SK-N-SH (cell line): ENCODE results near the gene CAMK1. TPM values are rescaled to one million over a fixed set of nuclear protein-coding genes. Genes with fewer than 3 reads are reported as not detected.

Experiments used
- CTCF ChIA-PET: fragments of 300-600, 350-600 bp; formaldehyde crosslinking; extraction: SDS; loops from one replicate; lab custom pipeline; 2021; lab: Yijun Ruan, JAX
- POLR2A ChIA-PET: fragments of 350-600 bp; sonication (Branson Sonifier 250); formaldehyde crosslinking; extraction: SDS; loops from one replicate; lab custom pipeline; 2020; ENCODE audit warnings: antibody characterized with exemption, inconsistent platforms; lab: Yijun Ruan, JAX
- DNase-seq: peaks from one replicate; pipeline ENCODE4 v3.0.0; 2012
- H2AFZ ChIP-seq: fragments of 200-600 bp; sonication (generic); 2 replicates; pipeline ENCODE4 v1.8.1; 2016; ENCODE audit warnings: antibody characterized with exemption, mild to moderate bottlenecking, low read depth
- H3F3A ChIP-seq: fragments of 200-600 bp; sonication (generic); replicated peaks from 2 replicates; pipeline ENCODE3; 2016; ENCODE audit warnings: antibody characterized with exemption, mild to moderate bottlenecking; ENCODE audit not compliant: insufficient read depth
- H3K27ac ChIP-seq, 2 experiments: fragments of 200-500 bp in 1 of 2; fragments of 200-600 bp in 1 of 2; sonication (Bioruptor generic) in 1 of 2; sonication (generic), shearing (Covaris generic) in 1 of 2; 2 replicates each; pipeline versions ENCODE4 v1.5.1 to v1.6.1; 2014 to 2016; ENCODE audit warnings: low read depth in 2 of 2, inconsistent platforms in 1 of 2, low read length in 1 of 2, mild to moderate bottlenecking in 1 of 2, mixed read lengths in 1 of 2
- H3K27me3 ChIP-seq: fragments of 200-600 bp; sonication (generic), shearing (Covaris generic); 2 replicates; pipeline ENCODE4 v1.6.1; 2016; ENCODE audit warnings: mixed run types; ENCODE audit not compliant: insufficient read depth
- H3K36me3 ChIP-seq, 2 experiments: fragments of 200-500 bp in 1 of 2; fragments of 200-600 bp in 1 of 2; sonication (Bioruptor generic) in 1 of 2; sonication (generic) in 1 of 2; replicated peaks in 1 of 2; 2 replicates each; pipeline versions ENCODE3 to v1.5.1; 2014 to 2016; ENCODE audit warnings: low read length in 1 of 2, mild to moderate bottlenecking in 1 of 2; ENCODE audit not compliant: insufficient read depth in 2 of 2, control insufficient read depth in 1 of 2
- H3K4me1 ChIP-seq, 2 experiments: fragments of 200-500 bp in 1 of 2; fragments of 200-600 bp in 1 of 2; sonication (Bioruptor generic) in 1 of 2; sonication (generic), shearing (Covaris generic) in 1 of 2; 2 replicates each; pipeline versions ENCODE4 v1.5.1 to v1.6.1; 2014 to 2016; ENCODE audit warnings: low read depth in 1 of 2, low read length in 1 of 2, mixed run types in 1 of 2; ENCODE audit not compliant: insufficient read depth in 2 of 2, control insufficient read depth in 1 of 2
- H3K4me2 ChIP-seq: fragments of 200-600 bp; sonication (generic), shearing (Covaris generic); 2 replicates; pipeline ENCODE4 v1.6.1; 2017; ENCODE audit warnings: mixed run types
- H3K4me3 ChIP-seq, 2 experiments: fragments of 200-500 bp in 1 of 2; fragments of 200-600 bp in 1 of 2; sonication (Bioruptor generic) in 1 of 2; sonication (generic), shearing (Covaris generic) in 1 of 2; 2 replicates each; pipeline versions ENCODE4 v1.5.1 to v1.8.1; 2014 to 2016; ENCODE audit warnings: low read depth in 2 of 2, inconsistent platforms in 1 of 2, low read length in 1 of 2, mild to moderate bottlenecking in 1 of 2, mixed read lengths in 1 of 2, moderate library complexity in 1 of 2
- H3K79me2 ChIP-seq: fragments of 200-600 bp; sonication (generic); 2 replicates; pipeline ENCODE4 v1.8.1; 2017; ENCODE audit warnings: mild to moderate bottlenecking; ENCODE audit not compliant: insufficient read depth
- H3K9ac ChIP-seq: fragments of 200-600 bp; sonication (generic); 2 replicates; pipeline ENCODE4 v1.6.1; 2017; ENCODE audit warnings: mixed run types
- H3K9me2 ChIP-seq: fragments of 200-600 bp; sonication (generic); 2 replicates; pipeline ENCODE4 v1.6.1; 2017; ENCODE audit warnings: mixed run types
- H3K9me3 ChIP-seq: fragments of 200-600 bp; sonication (generic); 2 replicates; pipeline ENCODE4 v1.6.1; 2017; ENCODE audit warnings: mixed run types, mild to moderate bottlenecking, moderate library complexity
- H4K20me1 ChIP-seq: fragments of 200-600 bp; sonication (generic); 2 replicates; pipeline ENCODE4 v1.6.1; 2017; ENCODE audit warnings: mild to moderate bottlenecking, mixed run types; ENCODE audit not compliant: insufficient read depth
- EZH2phosphoT487 ChIP-seq: fragments of 200-600 bp; sonication (generic); IDR thresholded peaks from 2 replicates; pipeline ENCODE4 v1.6.1; 2017; ENCODE audit warnings: low read depth, mixed run types, mild to moderate bottlenecking, antibody characterized with exemption, moderate library complexity, borderline replicate concordance
- FOXJ3 ChIP-seq: sonication (generic); formaldehyde crosslinking; IDR thresholded peaks from 2 replicates; pipeline ENCODE4 v1.5.1; 2020; ENCODE audit warnings: mild to moderate bottlenecking, missing genetic modification reagents
- FOXM1 ChIP-seq: IDR thresholded peaks from 2 replicates; pipeline ENCODE4 v1.4.0; 2012; ENCODE audit warnings: low read depth, mild to moderate bottlenecking
- GABPA ChIP-seq: IDR thresholded peaks from 2 replicates; pipeline ENCODE4 v1.4.0; 2012; ENCODE audit warnings: low read depth, mild to moderate bottlenecking
- JUND ChIP-seq: IDR thresholded peaks from 2 replicates; pipeline ENCODE4 v1.4.0; 2012
- NFIC ChIP-seq: IDR thresholded peaks from 2 replicates; pipeline ENCODE4 v1.4.0; 2012; ENCODE audit warnings: borderline replicate concordance
- NRF1 ChIP-seq: IDR thresholded peaks from 2 replicates; pipeline ENCODE4 v1.6.1; 2012; ENCODE audit warnings: low read depth, mild to moderate bottlenecking, low read length
- RAD21 ChIP-seq: IDR thresholded peaks from 2 replicates; pipeline ENCODE4 v1.6.1; 2012; ENCODE audit warnings: mild to moderate bottlenecking, low read length
- RFX5 ChIP-seq: IDR thresholded peaks from 2 replicates; pipeline ENCODE4 v1.6.1; 2012; ENCODE audit warnings: mild to moderate bottlenecking, improper control_type of control experiment, low read length
- RXRA ChIP-seq: IDR thresholded peaks from 2 replicates; pipeline ENCODE4 v1.4.0; 2012; ENCODE audit warnings: low read depth, mild to moderate bottlenecking, borderline replicate concordance
- TAF1 ChIP-seq: IDR thresholded peaks from 2 replicates; pipeline ENCODE4 v1.6.1; 2012; ENCODE audit warnings: low read depth, mild to moderate bottlenecking, low read length, moderate library complexity, borderline replicate concordance
- WGBS: methylation state at CpG from one replicate; pipeline ENCODE4 v1.1.6; 2017; ENCODE audit warnings: low lambda C conversion rate; 5-methylcytosine and 5-hydroxymethylcytosine counted together
- polyA plus RNA-seq, 3 experiments: library from polyadenylated mRNA; depleted of rRNA; stranded (reverse); fragments of >200 nt; gene quantifications; 2 replicates each; pipeline ENCODE4 v1.2.3, GENCODE V29; 2012
- TF ChIP-seq, protein P1 (sequence below): IDR thresholded peaks from 2 replicates; pipeline ENCODE4 v1.4.0; 2012; ENCODE audit warnings: low read depth
- TF ChIP-seq, protein P2 (sequence below): IDR thresholded peaks from 2 replicates; pipeline ENCODE4 v1.4.0; 2012; ENCODE audit warnings: low read depth, borderline replicate concordance
- TF ChIP-seq, protein P3 (sequence below): fragments of 200-600 bp; sonication (generic); IDR thresholded peaks from 2 replicates; pipeline ENCODE4 v1.6.1; 2017; ENCODE audit warnings: antibody characterized with exemption, mild to moderate bottlenecking, moderate library complexity
- TF ChIP-seq, protein P4 (sequence below): fragments of 150-350 bp; IDR thresholded peaks from 2 replicates; pipeline ENCODE4 v1.6.1; 2017; ENCODE audit warnings: antibody characterized with exemption, low read length, low read depth, borderline replicate concordance
- TF ChIP-seq, protein P5 (sequence below): IDR thresholded peaks from 2 replicates; pipeline ENCODE4; 2012

The CAMK1 gene
- polyA plus RNA-seq, 1 of the 3 experiments (the other 2 are of a cell fraction) = 47.1 TPM

DNA sequence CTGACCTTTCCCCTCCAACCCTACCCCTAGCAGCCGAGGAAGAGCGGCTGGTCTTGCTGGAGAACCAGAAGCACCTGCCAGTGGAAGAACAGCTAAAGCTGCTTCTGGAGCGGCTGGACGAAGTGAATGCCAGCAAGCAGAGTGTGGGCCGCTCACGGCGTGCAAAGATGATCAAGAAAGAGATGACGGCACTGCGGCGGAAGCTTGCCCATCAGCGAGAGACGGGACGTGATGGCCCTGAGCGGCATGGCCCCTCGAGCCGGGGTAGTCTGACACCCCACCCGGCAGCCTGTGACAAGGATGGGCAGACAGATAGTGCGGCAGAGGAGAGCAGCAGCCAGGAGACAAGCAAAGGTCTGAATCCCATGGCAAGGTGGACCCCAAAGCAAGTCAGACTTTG lies 26.2 kb downstream of the CAMK1 start:
- Histone ChIP-seq H3K27ac (no peak overlapping the region), H3K36me3 (peaks cover 52 to 94% of the 10 kb centered on the region in 2 experiments), H3K4me3 (no peak overlapping the region), H3K9me2 (no peaks in the 10 kb centered on the region), H3K4me2 (no peak overlapping the region), H3K9ac (no peak overlapping the region), H3K4me1 (peaks cover 0 to 19% of the 10 kb centered on the region in 2 experiments), H3K9me3 (no peaks in the 10 kb centered on the region), H2AFZ (no peak overlapping the region), H3F3A (peaks cover 30% of the 10 kb centered on the region), H4K20me1 (no peaks in the 10 kb centered on the region), H3K27me3 (no peaks in the 10 kb centered on the region), H3K79me2 (peaks cover 18% of the 10 kb centered on the region)
- ChIA-PET CTCF (interaction anchor here (1.8 kb wide), 1 partner anchor 240 kb away, joined by 4 read pairs; no protein-coding TSS in a partner anchor), POLR2A (interaction anchor here (0.5 to 0.6 kb wide), 2 partner anchors 8 to 922 kb away, joined by 3 to 4 read pairs; no protein-coding TSS in a partner anchor)
- no peak for DNase-seq
- no peak for TF ChIP-seq RFX5
- no peak for TF ChIP-seq JUND
- TF ChIP-seq NFIC = no peak
- TF ChIP-seq, protein P1, sequence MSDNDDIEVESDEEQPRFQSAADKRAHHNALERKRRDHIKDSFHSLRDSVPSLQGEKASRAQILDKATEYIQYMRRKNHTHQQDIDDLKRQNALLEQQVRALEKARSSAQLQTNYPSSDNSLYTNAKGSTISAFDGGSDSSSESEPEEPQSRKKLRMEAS = no peak
- no peak for TF ChIP-seq EZH2phosphoT487
- no peak for TF ChIP-seq FOXJ3
- TF ChIP-seq, protein P2, sequence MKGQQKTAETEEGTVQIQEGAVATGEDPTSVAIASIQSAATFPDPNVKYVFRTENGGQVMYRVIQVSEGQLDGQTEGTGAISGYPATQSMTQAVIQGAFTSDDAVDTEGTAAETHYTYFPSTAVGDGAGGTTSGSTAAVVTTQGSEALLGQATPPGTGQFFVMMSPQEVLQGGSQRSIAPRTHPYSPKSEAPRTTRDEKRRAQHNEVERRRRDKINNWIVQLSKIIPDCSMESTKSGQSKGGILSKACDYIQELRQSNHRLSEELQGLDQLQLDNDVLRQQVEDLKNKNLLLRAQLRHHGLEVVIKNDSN = no peak
- no peak for TF ChIP-seq FOXM1
- no peak for TF ChIP-seq GABPA
- no peak for TF ChIP-seq RAD21
- TF ChIP-seq, protein P3, sequence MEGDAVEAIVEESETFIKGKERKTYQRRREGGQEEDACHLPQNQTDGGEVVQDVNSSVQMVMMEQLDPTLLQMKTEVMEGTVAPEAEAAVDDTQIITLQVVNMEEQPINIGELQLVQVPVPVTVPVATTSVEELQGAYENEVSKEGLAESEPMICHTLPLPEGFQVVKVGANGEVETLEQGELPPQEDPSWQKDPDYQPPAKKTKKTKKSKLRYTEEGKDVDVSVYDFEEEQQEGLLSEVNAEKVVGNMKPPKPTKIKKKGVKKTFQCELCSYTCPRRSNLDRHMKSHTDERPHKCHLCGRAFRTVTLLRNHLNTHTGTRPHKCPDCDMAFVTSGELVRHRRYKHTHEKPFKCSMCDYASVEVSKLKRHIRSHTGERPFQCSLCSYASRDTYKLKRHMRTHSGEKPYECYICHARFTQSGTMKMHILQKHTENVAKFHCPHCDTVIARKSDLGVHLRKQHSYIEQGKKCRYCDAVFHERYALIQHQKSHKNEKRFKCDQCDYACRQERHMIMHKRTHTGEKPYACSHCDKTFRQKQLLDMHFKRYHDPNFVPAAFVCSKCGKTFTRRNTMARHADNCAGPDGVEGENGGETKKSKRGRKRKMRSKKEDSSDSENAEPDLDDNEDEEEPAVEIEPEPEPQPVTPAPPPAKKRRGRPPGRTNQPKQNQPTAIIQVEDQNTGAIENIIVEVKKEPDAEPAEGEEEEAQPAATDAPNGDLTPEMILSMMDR = no peak
- no peak for TF ChIP-seq TAF1
- no peak for TF ChIP-seq RXRA
- 95% methylated on average over 9 of the region's 18 CpGs for WGBS

DNA sequence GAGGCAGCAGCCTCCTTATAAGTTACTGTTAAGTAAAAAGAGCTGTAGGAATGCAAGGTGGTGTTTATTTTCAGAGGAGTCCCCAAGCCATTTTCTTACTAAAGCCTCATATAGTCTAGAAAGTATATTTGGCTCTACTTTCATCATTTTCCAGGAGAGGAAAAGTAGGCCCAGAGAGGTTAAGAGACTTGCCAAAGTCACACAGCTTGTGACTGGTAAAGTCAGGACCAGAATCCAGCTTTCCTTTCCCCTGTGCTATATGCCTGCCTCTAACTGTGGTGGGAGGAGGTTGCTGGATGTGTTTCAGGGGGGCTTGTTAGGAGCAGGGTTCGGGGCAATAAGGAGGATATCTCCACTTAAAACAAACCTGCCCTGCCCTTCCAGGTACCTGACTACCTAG lies 27.2 kb downstream of the CAMK1 start:
- peaks cover 51 to 94% of the 10 kb centered on the region in 2 experiments for H3K36me3 ChIP-seq
- H3K27me3 ChIP-seq = no peaks in the 10 kb centered on the region
- WGBS = 91% methylated on average over 1 of the region's 1 CpG
- no peak overlapping the region for H3K27ac ChIP-seq
- H3K4me1 ChIP-seq = peaks cover 0 to 19% of the 10 kb centered on the region in 2 experiments; a peak in 3 of 4 replicates
- peaks cover 25% of the 10 kb centered on the region for H3F3A ChIP-seq
- no peaks in the 10 kb centered on the region for H4K20me1 ChIP-seq
- no peaks in the 10 kb centered on the region for H3K9me3 ChIP-seq
- no peak overlapping the region for H2AFZ ChIP-seq
- no peak for TF ChIP-seq NRF1
- TF ChIP-seq, protein P4, sequence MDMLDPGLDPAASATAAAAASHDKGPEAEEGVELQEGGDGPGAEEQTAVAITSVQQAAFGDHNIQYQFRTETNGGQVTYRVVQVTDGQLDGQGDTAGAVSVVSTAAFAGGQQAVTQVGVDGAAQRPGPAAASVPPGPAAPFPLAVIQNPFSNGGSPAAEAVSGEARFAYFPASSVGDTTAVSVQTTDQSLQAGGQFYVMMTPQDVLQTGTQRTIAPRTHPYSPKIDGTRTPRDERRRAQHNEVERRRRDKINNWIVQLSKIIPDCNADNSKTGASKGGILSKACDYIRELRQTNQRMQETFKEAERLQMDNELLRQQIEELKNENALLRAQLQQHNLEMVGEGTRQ = no peak
- TF ChIP-seq, protein P5, sequence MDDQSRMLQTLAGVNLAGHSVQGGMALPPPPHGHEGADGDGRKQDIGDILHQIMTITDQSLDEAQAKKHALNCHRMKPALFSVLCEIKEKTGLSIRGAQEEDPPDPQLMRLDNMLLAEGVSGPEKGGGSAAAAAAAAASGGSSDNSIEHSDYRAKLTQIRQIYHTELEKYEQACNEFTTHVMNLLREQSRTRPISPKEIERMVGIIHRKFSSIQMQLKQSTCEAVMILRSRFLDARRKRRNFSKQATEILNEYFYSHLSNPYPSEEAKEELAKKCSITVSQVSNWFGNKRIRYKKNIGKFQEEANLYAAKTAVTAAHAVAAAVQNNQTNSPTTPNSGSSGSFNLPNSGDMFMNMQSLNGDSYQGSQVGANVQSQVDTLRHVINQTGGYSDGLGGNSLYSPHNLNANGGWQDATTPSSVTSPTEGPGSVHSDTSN = no peak
- ChIA-PET POLR2A (no interaction called here), CTCF (no interaction called here)
- no peak overlapping the region for H3K4me2 ChIP-seq
- H3K4me3 ChIP-seq = no peak overlapping the region
- no peak for DNase-seq
- H3K9ac ChIP-seq = no peak overlapping the region
- peaks cover 18% of the 10 kb centered on the region for H3K79me2 ChIP-seq
- H3K9me2 ChIP-seq = no peaks in the 10 kb centered on the region
